K562 (cell line): ENCODE results near the gene TENT4A. TPM values are rescaled to one million over a fixed set of nuclear protein-coding genes. Genes with fewer than 3 reads are reported as not detected.

Experiments
- ATAC-seq: fragments of 200-7000 bp; cut with Tn5 transposase; 3 replicates; pipeline ENCODE4 v1.9.1; 2020; ENCODE audit warnings: moderate library complexity
- BruUV-seq: library from RNA; stranded (reverse); fragments of 400-500 nt; replicated peaks from 2 replicates; lab custom pipeline; 2021; lab: Mats Ljungman, UMichigan
- CTCF ChIA-PET: fragments of 300-600 bp; formaldehyde crosslinking; extraction: SDS; loops from one replicate; lab custom pipeline; 2021; ENCODE audit warnings: low intra/inter-chr PET ratio; lab: Yijun Ruan, JAX
- POLR2A ChIA-PET: fragments of 300-600, 350-650 bp; sonication (Branson Sonifier 250); formaldehyde crosslinking; extraction: SDS; loops from one replicate; lab custom pipeline; 2021; ENCODE audit warnings: antibody characterized with exemption, inconsistent platforms; lab: Yijun Ruan, JAX
- DNase-seq, 4 experiments: peaks; one replicate each; pipeline versions ENCODE4 v3.0.0 to v3.0.0-alpha.2; 2011 to 2018; ENCODE audit warnings: low spot score in 3 of 4, mixed read lengths in 3 of 4; ENCODE audit errors: extremely low read depth in 1 of 4
- FAIRE-seq: peaks from 2 replicates; lab custom pipeline; 2011; peaks lifted over from hg19 to GRCh38; lab: Jason Lieb, UNC
- H2AFZ ChIP-seq: 2 replicates; pipeline ENCODE4 v1.6.0; 2011; ENCODE audit warnings: low read depth, low read length, control low read depth, inconsistent platforms
- H3K27ac ChIP-seq: fragments of 200-600 bp; 3 replicates; pipeline ENCODE4 v1.8.0; 2011; ENCODE audit warnings: low read depth, mild to moderate bottlenecking, control low read depth, inconsistent platforms, low read length, moderate library complexity, mixed read lengths; ENCODE audit errors: extremely low read depth
- H3K27me3 ChIP-seq, 2 experiments: fragments of 300-600 bp in 1 of 2; 2 replicates in 1 of 2; 3 replicates in 1 of 2; pipeline versions ENCODE4 v1.6.0 to v1.8.0; 2011; ENCODE audit warnings: inconsistent platforms in 2 of 2, low read length in 2 of 2, mild to moderate bottlenecking in 1 of 2, mixed read lengths in 1 of 2, moderate library complexity in 1 of 2; ENCODE audit not compliant: control insufficient read depth in 2 of 2, insufficient read depth in 2 of 2
- H3K36me3 ChIP-seq: fragments of 300-600 bp; 3 replicates; pipeline ENCODE4 v1.8.0; 2011; ENCODE audit warnings: mild to moderate bottlenecking, low read length, inconsistent platforms; ENCODE audit not compliant: control insufficient read depth, insufficient read depth
- H3K4me1 ChIP-seq, 2 experiments: fragments of 200-600 bp in 1 of 2; replicated peaks in 1 of 2; 2 replicates in 1 of 2; 3 replicates in 1 of 2; pipeline versions ENCODE4 v1.5.1 to v1.8.0; 2011; ENCODE audit warnings: inconsistent platforms in 2 of 2, low read length in 2 of 2, mild to moderate bottlenecking in 1 of 2, mixed read lengths in 1 of 2, moderate library complexity in 1 of 2; ENCODE audit not compliant: control insufficient read depth in 2 of 2, insufficient read depth in 2 of 2
- H3K4me2 ChIP-seq: 2 replicates; pipeline ENCODE4 v1.6.1; 2011; ENCODE audit warnings: low read length, control low read depth, inconsistent platforms, mixed read lengths; ENCODE audit not compliant: insufficient read depth
- H3K4me3 ChIP-seq: fragments of 200-600 bp; sonication (generic), shearing (Covaris generic); 2 replicates; pipeline ENCODE4 v1.5.1; 2016; ENCODE audit warnings: control low read depth, inconsistent platforms
- H3K79me2 ChIP-seq: fragments of 200-600 bp; 3 replicates; pipeline ENCODE4 v1.8.0; 2011; ENCODE audit warnings: low read length, inconsistent platforms; ENCODE audit not compliant: control insufficient read depth, insufficient read depth
- H3K9ac ChIP-seq, 2 experiments: 2 replicates each; pipeline versions ENCODE4 v1.6.0 to v1.6.1; 2011; ENCODE audit warnings: low read depth in 2 of 2, low read length in 2 of 2, control low read depth in 1 of 2, inconsistent platforms in 1 of 2, mild to moderate bottlenecking in 1 of 2, mixed read lengths in 1 of 2; ENCODE audit not compliant: insufficient read depth in 1 of 2
- H3K9me1 ChIP-seq: one replicate; pipeline ENCODE4 v1.6.0; 2011; ENCODE audit warnings: inconsistent platforms, mild to moderate bottlenecking, low read length, moderate library complexity; ENCODE audit not compliant: control insufficient read depth, insufficient read depth
- H3K9me3 ChIP-seq: replicated peaks from 2 replicates; pipeline ENCODE4 v1.5.1; 2011; ENCODE audit warnings: low read depth, low read length, inconsistent platforms; ENCODE audit not compliant: control insufficient read depth, insufficient read depth
- H4K20me1 ChIP-seq: replicated peaks from 2 replicates; pipeline ENCODE4 v1.6.1; 2011; ENCODE audit warnings: low read length, inconsistent platforms, mixed read lengths; ENCODE audit not compliant: control insufficient read depth, insufficient read depth
- CAMTA2 ChIP-seq: fragments of 250-450 bp; sonication (Bioruptor Pico); conservative IDR thresholded peaks from 2 replicates; pipeline ENCODE4 v1.5.1; 2022
- CBX5 ChIP-seq: IDR thresholded peaks from 2 replicates; pipeline ENCODE4 v1.6.1; 2014; ENCODE audit warnings: low read depth, borderline replicate concordance
- CHCHD3 ChIP-seq: fragments of 250-450 bp; sonication (Bioruptor Pico); IDR thresholded peaks from 2 replicates; pipeline ENCODE4 v2.1.2; 2022; ENCODE audit warnings: mild to moderate bottlenecking
- ELF2 ChIP-seq: fragments of 250-450 bp; sonication (Bioruptor Pico); IDR thresholded peaks from 2 replicates; pipeline ENCODE4 v1.5.0; 2021; ENCODE audit warnings: mild to moderate bottlenecking
- PURB ChIP-seq: sonication (generic); formaldehyde crosslinking; IDR thresholded peaks from 2 replicates; pipeline ENCODE4 v1.9.0; 2021; ENCODE audit warnings: low read depth, mild to moderate bottlenecking, missing genetic modification reagents
- SIN3A ChIP-seq, 2 experiments: fragments of 150-350 bp in 1 of 2; IDR thresholded peaks; 2 replicates each; pipeline ENCODE4 v1.6.1; 2011 to 2016; ENCODE audit warnings: borderline replicate concordance in 2 of 2, low read depth in 2 of 2, low read length in 2 of 2, mild to moderate bottlenecking in 2 of 2, moderate library complexity in 2 of 2; ENCODE audit not compliant: control insufficient read depth in 1 of 2
- USF1 ChIP-seq: sonication (generic); formaldehyde crosslinking; IDR thresholded peaks from 2 replicates; pipeline ENCODE4 v1.9.0; 2022; ENCODE audit warnings: mild to moderate bottlenecking, missing genetic modification reagents
- ZC3H4 ChIP-seq: sonication (generic); formaldehyde crosslinking; IDR thresholded peaks from 2 replicates; pipeline ENCODE4 v1.9.0; 2021; ENCODE audit warnings: missing genetic modification reagents, borderline replicate concordance
- ZNF175 ChIP-seq: fragments of 200-800 bp; sonication (Bioruptor generic); IDR thresholded peaks from 2 replicates; pipeline ENCODE4 v1.6.1; 2016; ENCODE audit warnings: low read depth, mild to moderate bottlenecking, missing genetic modification characterization, missing compliant biosample characterization
- ZNF512 ChIP-seq: IDR thresholded peaks from 2 replicates; pipeline ENCODE4 v1.6.1; 2016; ENCODE audit warnings: missing genetic modification characterization, missing compliant biosample characterization
- ZNF589 ChIP-seq: fragments of 200-800 bp; sonication (Bioruptor generic); IDR thresholded peaks from 2 replicates; pipeline ENCODE4 v1.6.1; 2016; ENCODE audit warnings: low read depth, missing genetic modification characterization, missing compliant biosample characterization
- WGBS: fragments of 100-300 bp; shearing (Covaris generic); methylation state at CpG from one replicate; pipeline ENCODE4 v1.1.6; 2016; ENCODE audit warnings: low coverage, mixed read lengths; ENCODE audit not compliant: insufficient coverage; ENCODE audit errors: missing lambda C conversion rate; 5-methylcytosine and 5-hydroxymethylcytosine counted together
- in situ Hi-C: fragments of 300-500 bp; cut with MboI; formaldehyde crosslinking; loops from 4 replicates; pipeline ENCODE4 v1.15.0; 2018; ENCODE audit warnings: inconsistent platforms, mixed read lengths
- intact Hi-C: fragments of 100-400 bp; cut with micrococcal nuclease; formaldehyde crosslinking; loops from 2 replicates; pipeline ENCODE4 v1.14.2; 2022
- polyA plus RNA-seq, 8 experiments: library from polyadenylated mRNA; depleted of rRNA in 4 of 8; stranded (reverse) in 5 of 8; unstranded in 3 of 8; fragments of >200 nt; fragmentation: Nextera tagmentation in 2 of 8; fragmentation: Illumina TruSeq in 1 of 8; extraction: Ambion mirVana in 2 of 8; extraction: Trizol in 1 of 8; gene quantifications; 2 replicates each; pipeline versions ENCODE4 v1.2.1 to v1.2.3, GENCODE V29; 2011 to 2014; ENCODE audit warnings: inconsistent platforms in 1 of 8, missing spikeins in 1 of 8
- total RNA-seq, 7 experiments: library from RNA; depleted of rRNA in 6 of 7; stranded (reverse); fragments of >200 nt in 6 of 7; fragmentation: Illumina TruSeq in 2 of 7; extraction: Trizol in 2 of 7; gene quantifications; 2 replicates each; pipeline versions ENCODE4 v1.2.1 to v1.2.3, GENCODE V29; 2011 to 2021; ENCODE audit warnings: low replicate concordance in 1 of 7

Gene TENT4A
- total and polyA plus RNA-seq, 9 of the 15 experiments (the other 6 are each of a cell fraction or from before 2014, with no cell fraction given) = 1.3 to 27.3 (median 13.0) TPM

- Histone ChIP-seq H3K4me3 (no peak overlapping the region), H3K9ac (peak overlapping the region in 1 of 2 experiments; percentile 64; a peak in 2 of 4 replicates), H3K27ac (no peak overlapping the region), H3K4me2 (no peak overlapping the region), H3K9me3 (no peaks in the 10 kb centered on the region), H3K27me3 (no peaks in the 10 kb centered on the region), H3K36me3 (peaks cover 80% of the 10 kb centered on the region), H4K20me1 (peaks cover 86% of the 10 kb centered on the region), H3K79me2 (peaks cover 99% of the 10 kb centered on the region), H3K9me1 (peaks cover 34% of the 10 kb centered on the region), H2AFZ (no peak overlapping the region), H3K4me1 (peaks cover 27 to 36% of the 10 kb centered on the region in 2 experiments; a peak in 4 of 5 replicates)
- TF ChIP-seq SIN3A (IDR thresholded peaks at IDR 0.05; ENCODE audit: borderline replicate concordance in 2 of 2, control insufficient read depth in 1 of 2, low read depth in 2 of 2, low read length in 2 of 2) = no peak
- TF ChIP-seq ZNF175 (CRISPR knock-in tag) = no peak
- TF ChIP-seq CAMTA2 (CRISPR knock-in tag) = no peak
- no peak for TF ChIP-seq USF1
- TF ChIP-seq ZNF512 (tag) = no peak
- no peak for TF ChIP-seq ZNF589
- no peak for TF ChIP-seq CHCHD3 (CRISPR knock-in tag)
- no peak for TF ChIP-seq CBX5
- no peak for TF ChIP-seq ELF2 (CRISPR knock-in tag)
- TF ChIP-seq PURB (CRISPR knock-in tag) = no peak
- TF ChIP-seq ZC3H4 = no peak
- in situ Hi-C loops (loop anchor here (5.0 kb wide), 1 partner anchor 87 kb away; the partner anchor contains the start of genes NSUN2 and SRD5A1), intact Hi-C loops (loop anchor here (10.0 kb wide), 1 partner anchor 345 kb away; the partner anchor contains the start of gene MED10)
- ChIA-PET CTCF (no interaction called here), POLR2A (interaction anchor here (0.6 kb wide), 1 partner anchor 88 kb away, joined by 3 read pairs; no protein-coding TSS in a partner anchor)
- ATAC-seq = no peak
- no peak for FAIRE-seq
- DNase-seq = no peak
- 95% methylated on average over 5 of the region's 5 CpGs for WGBS
- BruUV-seq = no TSS peak
Observed at GRCh38 chr5:6719417-6719816, 6.2 kb downstream of the TENT4A start.
